Suprapubic skin (tissue), 4 donors: Measurements from ENCODE around the gene APOL3. TPM values are rescaled to one million over a fixed set of nuclear protein-coding genes. Genes with fewer than 3 reads are reported as not detected.

Source experiments
- DNase-seq, 2 donors: peaks; one replicate each; pipeline ENCODE4 v3.0.0-alpha.2; 2019; ENCODE audit warnings: low spot score in 2 of 2
- H3K27ac ChIP-seq: fragments of 200-600 bp; sonication (generic); one replicate; pipeline ENCODE4 v1.5.1; 2019
- H3K27me3 ChIP-seq: fragments of 200-600 bp; sonication (generic); one replicate; pipeline ENCODE4 v1.5.1; 2019
- H3K36me3 ChIP-seq: fragments of 200-600 bp; sonication (generic); one replicate; pipeline ENCODE4 v1.5.1; 2019
- H3K4me1 ChIP-seq: fragments of 200-600 bp; sonication (generic); one replicate; pipeline ENCODE4 v1.5.1; 2019
- H3K4me3 ChIP-seq: fragments of 200-600 bp; sonication (generic); one replicate; pipeline ENCODE4 v1.5.1; 2019; ENCODE audit warnings: mild to moderate bottlenecking
- H3K9me3 ChIP-seq: fragments of 200-600 bp; sonication (generic); one replicate; pipeline ENCODE4 v1.5.1; 2019
- EP300 ChIP-seq: sonication (generic); formaldehyde crosslinking; IDR thresholded peaks from one replicate; pipeline ENCODE4 v1.6.1; 2017; ENCODE audit warnings: antibody characterized with exemption
- POLR2A ChIP-seq, 2 donors: fragments of 450-650 bp; IDR thresholded peaks; one replicate each; pipeline ENCODE4 v1.6.1; 2017; ENCODE audit warnings: antibody characterized with exemption in 2 of 2, mild to moderate bottlenecking in 2 of 2, moderate library complexity in 2 of 2
- POLR2AphosphoS5 ChIP-seq, 3 donors: sonication (generic); formaldehyde crosslinking; IDR thresholded peaks; one replicate each; pipeline ENCODE4 v1.6.1; 2017; ENCODE audit warnings: antibody characterized with exemption in 3 of 3
- WGBS: methylation state at CpG from one replicate; pipeline ENCODE4 v1.1.5; 2018; 5-methylcytosine and 5-hydroxymethylcytosine counted together
- total RNA-seq, 4 donors: library from RNA; depleted of rRNA; stranded (reverse); fragments of >200 nt; gene quantifications; one replicate each; pipeline ENCODE4 v1.1.0, GENCODE V29; 2016
- TF ChIP-seq, protein P1 (sequence below), 2 donors: fragments of 200-600 bp in 1 of 2; fragments of 450-650 bp in 1 of 2; sonication (generic) in 1 of 2; IDR thresholded peaks; one replicate each; pipeline ENCODE4 v1.5.1; 2016 to 2019; ENCODE audit warnings: antibody characterized with exemption in 2 of 2, mild to moderate bottlenecking in 1 of 2, moderate library complexity in 1 of 2

The APOL3 gene
- total RNA-seq, 4 donors from 2014 or later = 29.7 to 46.7 (median 34.0) TPM

- H3K4me1 ChIP-seq = peaks cover 31% of the 10 kb centered on the region
- no peak for TF ChIP-seq EP300
- TF ChIP-seq, protein P1, sequence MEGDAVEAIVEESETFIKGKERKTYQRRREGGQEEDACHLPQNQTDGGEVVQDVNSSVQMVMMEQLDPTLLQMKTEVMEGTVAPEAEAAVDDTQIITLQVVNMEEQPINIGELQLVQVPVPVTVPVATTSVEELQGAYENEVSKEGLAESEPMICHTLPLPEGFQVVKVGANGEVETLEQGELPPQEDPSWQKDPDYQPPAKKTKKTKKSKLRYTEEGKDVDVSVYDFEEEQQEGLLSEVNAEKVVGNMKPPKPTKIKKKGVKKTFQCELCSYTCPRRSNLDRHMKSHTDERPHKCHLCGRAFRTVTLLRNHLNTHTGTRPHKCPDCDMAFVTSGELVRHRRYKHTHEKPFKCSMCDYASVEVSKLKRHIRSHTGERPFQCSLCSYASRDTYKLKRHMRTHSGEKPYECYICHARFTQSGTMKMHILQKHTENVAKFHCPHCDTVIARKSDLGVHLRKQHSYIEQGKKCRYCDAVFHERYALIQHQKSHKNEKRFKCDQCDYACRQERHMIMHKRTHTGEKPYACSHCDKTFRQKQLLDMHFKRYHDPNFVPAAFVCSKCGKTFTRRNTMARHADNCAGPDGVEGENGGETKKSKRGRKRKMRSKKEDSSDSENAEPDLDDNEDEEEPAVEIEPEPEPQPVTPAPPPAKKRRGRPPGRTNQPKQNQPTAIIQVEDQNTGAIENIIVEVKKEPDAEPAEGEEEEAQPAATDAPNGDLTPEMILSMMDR (IDR thresholded peaks at IDR 0.05) = peak; percentile 11 to 57
- no peaks in the 10 kb centered on the region for H3K9me3 ChIP-seq
- 56% methylated on average over 5 of the region's 5 CpGs for WGBS
- H3K4me3 ChIP-seq = no peak overlapping the region
- no peak overlapping the region for H3K27ac ChIP-seq
- no peaks in the 10 kb centered on the region for H3K27me3 ChIP-seq
- no peaks in the 10 kb centered on the region for H3K36me3 ChIP-seq
- no peak for DNase-seq
These were observed 34.4 kb upstream of the APOL3 start for GRCh38 chr22:36194971-36195370.

DNA sequence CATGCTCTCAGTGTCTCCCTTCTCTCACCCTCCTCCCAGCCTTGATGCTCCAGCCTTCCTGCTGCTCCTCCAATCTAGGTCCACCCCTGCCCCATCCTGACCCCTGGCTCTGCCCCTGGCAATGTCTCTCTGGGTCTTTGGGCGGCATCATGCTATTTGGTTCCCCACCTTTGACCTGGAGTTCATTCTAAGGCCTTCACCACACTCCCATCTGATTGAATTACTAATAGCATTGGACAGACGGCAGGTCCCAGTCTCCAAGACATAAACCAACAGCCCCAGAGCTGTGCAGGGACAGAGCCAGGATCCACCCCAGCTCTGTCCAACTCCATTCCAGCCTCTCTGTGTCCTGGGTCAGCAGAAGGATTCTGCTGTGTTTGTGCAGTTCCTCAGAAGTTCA, 33.8 kb upstream of the APOL3 start:
- no peaks in the 10 kb centered on the region for H3K36me3 ChIP-seq
- no peak for DNase-seq
- H3K27ac ChIP-seq = no peak overlapping the region
- peaks cover 31% of the 10 kb centered on the region for H3K4me1 ChIP-seq
- no peaks in the 10 kb centered on the region for H3K27me3 ChIP-seq
- WGBS = 90% methylated on average over 2 of the region's 2 CpGs
- no peaks in the 10 kb centered on the region for H3K9me3 ChIP-seq
- H3K4me3 ChIP-seq = no peak overlapping the region
- TF ChIP-seq EP300 = no peak
- TF ChIP-seq POLR2A (IDR thresholded peaks at IDR 0.05) = no peak
- TF ChIP-seq, protein P1 (IDR thresholded peaks at IDR 0.05) = no peak
- TF ChIP-seq POLR2AphosphoS5 (IDR thresholded peaks at IDR 0.05) = no peak

GRCh38 chr22:36193577-36193976, 33.0 kb upstream of the APOL3 start:
- Histone ChIP-seq H3K4me3 (no peak overlapping the region), H3K9me3 (no peaks in the 10 kb centered on the region), H3K27me3 (no peaks in the 10 kb centered on the region), H3K27ac (no peak overlapping the region), H3K4me1 (peaks cover 31% of the 10 kb centered on the region), H3K36me3 (no peaks in the 10 kb centered on the region)
- WGBS = 58% methylated on average over 3 of the region's 3 CpGs
- no peak for TF ChIP-seq POLR2A (IDR thresholded peaks at IDR 0.05)
- no peak for TF ChIP-seq EP300
- TF ChIP-seq POLR2AphosphoS5 (IDR thresholded peaks at IDR 0.05) = no peak
- TF ChIP-seq, protein P1 (IDR thresholded peaks at IDR 0.05) = no peak
- DNase-seq = no peak

DNA sequence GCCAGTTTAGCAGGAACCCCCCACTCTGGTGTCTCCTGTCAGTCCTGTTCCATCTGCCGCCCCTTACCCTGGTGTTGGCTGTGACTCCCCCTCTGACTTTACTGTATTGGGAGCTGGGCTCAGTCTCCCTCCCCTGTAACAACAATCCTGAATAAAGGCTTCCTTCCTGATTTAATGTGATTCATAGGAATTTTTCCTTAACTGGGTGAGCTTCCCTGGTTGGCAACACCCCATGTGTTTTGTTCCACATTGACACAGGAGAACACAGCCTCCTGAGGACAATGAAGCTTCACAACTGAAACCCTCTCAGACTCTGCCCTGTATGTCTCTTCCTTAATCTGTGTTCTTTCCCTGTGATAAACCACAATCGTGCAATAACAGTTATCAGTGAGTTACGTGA, 32.6 kb upstream of the APOL3 start:
- no peak overlapping the region for H3K4me3 ChIP-seq
- TF ChIP-seq POLR2AphosphoS5 (IDR thresholded peaks at IDR 0.05) (no peak), POLR2A (IDR thresholded peaks at IDR 0.05) (no peak), EP300 (no peak)
- TF ChIP-seq, protein P1 (IDR thresholded peaks at IDR 0.05) = no peak
- WGBS = 74% methylated on average over 3 of the region's 3 CpGs
- peaks cover 31% of the 10 kb centered on the region for H3K4me1 ChIP-seq
- no peak for DNase-seq
- H3K36me3 ChIP-seq = no peaks in the 10 kb centered on the region
- no peaks in the 10 kb centered on the region for H3K9me3 ChIP-seq
- no peaks in the 10 kb centered on the region for H3K27me3 ChIP-seq
- no peak overlapping the region for H3K27ac ChIP-seq

- H3K27me3 ChIP-seq = no peaks in the 10 kb centered on the region
- no peaks in the 10 kb centered on the region for H3K36me3 ChIP-seq
- WGBS = 75% methylated on average over 4 of the region's 4 CpGs
- no peak overlapping the region for H3K4me3 ChIP-seq
- H3K9me3 ChIP-seq = no peaks in the 10 kb centered on the region
- DNase-seq = no peak
- peaks cover 24% of the 10 kb centered on the region for H3K4me1 ChIP-seq
- TF ChIP-seq, protein P1 (IDR thresholded peaks at IDR 0.05) = no peak
- no peak for TF ChIP-seq POLR2A (IDR thresholded peaks at IDR 0.05)
- TF ChIP-seq EP300 = no peak
- no peak for TF ChIP-seq POLR2AphosphoS5 (IDR thresholded peaks at IDR 0.05)
- no peak overlapping the region for H3K27ac ChIP-seq
These were observed 32.0 kb upstream of the APOL3 start for GRCh38 chr22:36192542-36192941.
